Stomach (tissue), 9 donors: ENCODE data around the gene ATP6AP1. TPM values are rescaled to one million over a fixed set of nuclear protein-coding genes. Genes with fewer than 3 reads are reported as not detected.
A peak's percentile ranks its signal among the peaks of the same experiment; 100 is the strongest.

Source experiments
- DNase-seq, 2 donors: peaks; one replicate each; pipeline versions ENCODE4 v3.0.0 to v3.0.0-alpha.2; 2013 to 2019
- H3K27ac ChIP-seq, 5 donors: fragments of 200-600 bp in 4 of 5; sonication (generic) in 4 of 5; one replicate each; pipeline ENCODE4 v1.5.1; 2013 to 2019; ENCODE audit warnings: mild to moderate bottlenecking in 1 of 5, moderate library complexity in 1 of 5
- H3K27me3 ChIP-seq, 3 donors: fragments of 200-600 bp; sonication (generic); one replicate each; pipeline ENCODE4 v1.5.1; 2017 to 2019; ENCODE audit warnings: mixed run types in 1 of 3
- H3K36me3 ChIP-seq, 4 donors: fragments of 200-600 bp; sonication (generic); 1 replicate in 3 of 4; 2 replicates in 1 of 4; pipeline ENCODE4 v1.5.1; 2016 to 2019
- H3K4me1 ChIP-seq, 4 donors: fragments of 200-600 bp; sonication (generic); one replicate each; pipeline ENCODE4 v1.5.1; 2016 to 2019
- H3K4me3 ChIP-seq, 4 donors: fragments of 200-600 bp; sonication (generic) in 3 of 4; one replicate each; pipeline ENCODE4 v1.5.1; 2016 to 2019; ENCODE audit warnings: mild to moderate bottlenecking in 1 of 4
- H3K9me3 ChIP-seq, 4 donors: fragments of 200-600 bp; sonication (generic); one replicate each; pipeline ENCODE4 v1.5.1; 2016 to 2019
- EP300 ChIP-seq: sonication (generic); formaldehyde crosslinking; IDR thresholded peaks from one replicate; pipeline ENCODE4 v1.6.1; 2017; ENCODE audit warnings: antibody characterized with exemption
- POLR2A ChIP-seq, 4 donors: fragments of 450-650 bp; IDR thresholded peaks; one replicate each; pipeline ENCODE4 v1.6.1; 2016; ENCODE audit warnings: antibody characterized with exemption in 4 of 4, control low read depth in 2 of 4, mild to moderate bottlenecking in 1 of 4, moderate library complexity in 1 of 4
- POLR2AphosphoS5 ChIP-seq, 3 donors: sonication (generic); formaldehyde crosslinking; IDR thresholded peaks; one replicate each; pipeline ENCODE4 v1.6.1; 2016; ENCODE audit warnings: antibody characterized with exemption in 3 of 3
- WGBS, 5 donors: extraction: QIAGEN DNeasy Blood & Tissue Kit in 3 of 5; methylation state at CpG; one replicate each; pipeline versions ENCODE4 v1.1.5 to v1.1.7; 2013 to 2018; 5-methylcytosine and 5-hydroxymethylcytosine counted together
- intact Hi-C: fragments of 100-400 bp; cut with DNase I; formaldehyde crosslinking; loops from one replicate; pipeline ENCODE4 v1.15.1; 2023; ENCODE audit warnings: low total_unique reads
- polyA plus RNA-seq, 3 donors: library from polyadenylated mRNA; stranded (reverse); fragments of 200-250 nt; gene quantifications; one replicate each; pipeline ENCODE4 v1.2.3, GENCODE V29; 2013
- total RNA-seq, 5 donors: library from RNA; depleted of rRNA; stranded (reverse); fragments of >200 nt; gene quantifications; one replicate each; pipeline versions ENCODE4 v1.1.0 to v1.2.3, GENCODE V29; 2014 to 2016
- TF ChIP-seq, protein P1 (sequence below), 7 experiments: fragments of 450-650 bp in 4 of 7; fragments of 200-600 bp in 3 of 7; sonication (generic) in 3 of 7; IDR thresholded peaks; one replicate each; pipeline ENCODE4 v1.5.1; 2016 to 2019; ENCODE audit warnings: antibody characterized with exemption in 7 of 7, control low read depth in 2 of 7, mild to moderate bottlenecking in 1 of 7
- donor health status: healthy with polysubstance abuse.
- donor health status: Bipolar disorder and iron deficiency.
- donor health status: healthy.

The ATP6AP1 gene
- total and polyA plus RNA-seq, 8 donors, result 13.4 to 69.3 (median 30.8) TPM

DNA sequence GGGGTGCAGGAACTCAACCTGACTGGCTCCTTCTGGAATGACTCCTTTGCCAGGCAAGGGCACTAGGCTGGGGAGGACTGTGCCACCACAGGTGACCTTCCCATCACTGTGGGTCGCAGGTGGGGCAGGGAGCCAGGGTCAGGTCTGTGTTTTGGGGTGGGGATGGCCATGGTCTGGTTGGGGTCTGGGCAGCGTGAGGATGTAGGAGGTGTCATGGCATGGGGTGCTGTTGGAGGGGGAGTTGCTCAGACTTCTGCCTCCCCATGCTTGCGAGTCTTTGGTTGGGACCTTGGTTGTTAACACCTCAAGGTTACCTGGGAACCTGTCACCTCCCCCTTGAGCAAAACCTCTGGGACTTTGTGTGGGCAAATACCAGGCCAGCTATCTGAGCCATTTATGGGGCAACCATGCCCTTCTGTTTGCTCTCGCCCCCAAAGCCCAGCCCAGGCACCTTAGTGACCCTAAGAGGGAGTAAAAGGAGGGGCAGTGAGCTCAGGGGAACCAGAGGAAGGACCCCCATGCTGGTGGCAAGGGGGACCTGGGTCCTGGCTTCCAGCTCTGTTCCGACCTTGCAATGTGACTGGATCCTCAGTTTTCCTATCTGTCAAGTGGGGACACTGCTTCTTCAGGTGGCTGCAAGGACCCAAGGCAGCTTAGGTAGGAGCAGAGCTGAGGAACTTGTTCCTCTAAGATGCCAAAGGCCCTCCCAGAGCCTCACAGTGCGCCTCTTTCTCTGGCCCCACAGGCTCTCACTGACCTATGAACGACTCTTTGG is 6.1 kb downstream of the ATP6AP1 start:
- TF ChIP-seq, protein P1, sequence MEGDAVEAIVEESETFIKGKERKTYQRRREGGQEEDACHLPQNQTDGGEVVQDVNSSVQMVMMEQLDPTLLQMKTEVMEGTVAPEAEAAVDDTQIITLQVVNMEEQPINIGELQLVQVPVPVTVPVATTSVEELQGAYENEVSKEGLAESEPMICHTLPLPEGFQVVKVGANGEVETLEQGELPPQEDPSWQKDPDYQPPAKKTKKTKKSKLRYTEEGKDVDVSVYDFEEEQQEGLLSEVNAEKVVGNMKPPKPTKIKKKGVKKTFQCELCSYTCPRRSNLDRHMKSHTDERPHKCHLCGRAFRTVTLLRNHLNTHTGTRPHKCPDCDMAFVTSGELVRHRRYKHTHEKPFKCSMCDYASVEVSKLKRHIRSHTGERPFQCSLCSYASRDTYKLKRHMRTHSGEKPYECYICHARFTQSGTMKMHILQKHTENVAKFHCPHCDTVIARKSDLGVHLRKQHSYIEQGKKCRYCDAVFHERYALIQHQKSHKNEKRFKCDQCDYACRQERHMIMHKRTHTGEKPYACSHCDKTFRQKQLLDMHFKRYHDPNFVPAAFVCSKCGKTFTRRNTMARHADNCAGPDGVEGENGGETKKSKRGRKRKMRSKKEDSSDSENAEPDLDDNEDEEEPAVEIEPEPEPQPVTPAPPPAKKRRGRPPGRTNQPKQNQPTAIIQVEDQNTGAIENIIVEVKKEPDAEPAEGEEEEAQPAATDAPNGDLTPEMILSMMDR (IDR thresholded peaks at IDR 0.05), result no peak
- intact Hi-C loops, result no loop called here
- DNase-seq, result no peak
- 76 to 97% (median 92%) methylated on average over 3 to 7 of the region's 7 CpGs for WGBS, 5 donors
- Histone ChIP-seq H3K9me3 (peaks cover 0 to 3% (median 0%) of the 10 kb centered on the region in 4 donors), H3K27me3 (no peaks in the 10 kb centered on the region), H3K4me1 (peaks cover 0 to 55% (median 28%) of the 10 kb centered on the region in 4 donors), H3K27ac (no peak overlapping the region), H3K36me3 (peaks cover 4 to 54% (median 41%) of the 10 kb centered on the region in 4 donors), H3K4me3 (no peak overlapping the region)

DNA sequence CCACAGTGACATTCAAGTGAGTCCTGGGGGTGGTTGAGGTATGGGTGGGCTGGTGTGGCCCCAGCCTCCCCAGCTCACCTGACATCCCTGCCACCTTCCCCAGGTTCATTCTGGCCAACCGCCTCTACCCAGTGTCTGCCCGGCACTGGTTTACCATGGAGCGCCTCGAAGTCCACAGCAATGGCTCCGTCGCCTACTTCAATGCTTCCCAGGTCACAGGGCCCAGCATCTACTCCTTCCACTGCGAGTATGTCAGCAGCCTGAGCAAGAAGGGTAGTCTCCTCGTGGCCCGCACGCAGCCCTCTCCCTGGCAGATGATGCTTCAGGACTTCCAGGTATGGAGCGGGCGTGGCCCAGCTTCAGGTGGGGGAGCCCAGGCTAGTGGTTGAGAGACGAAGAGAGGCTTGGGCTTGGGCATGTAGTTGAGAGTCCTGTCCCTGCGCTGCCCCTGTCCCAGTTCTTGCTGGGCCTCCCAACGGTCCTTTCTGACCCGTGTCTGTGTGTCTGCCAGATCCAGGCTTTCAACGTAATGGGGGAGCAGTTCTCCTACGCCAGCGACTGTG is 6.8 kb downstream of the ATP6AP1 start:
- Histone ChIP-seq H3K4me1 (peaks cover 0 to 54% (median 24%) of the 10 kb centered on the region in 4 donors), H3K4me3 (no peak overlapping the region), H3K27me3 (no peaks in the 10 kb centered on the region), H3K27ac (no peak overlapping the region), H3K9me3 (peaks cover 0 to 3% (median 0%) of the 10 kb centered on the region in 4 donors), H3K36me3 (peaks cover 4 to 60% (median 47%) of the 10 kb centered on the region in 4 donors)
- WGBS, 5 donors, result 90 to 97% (median 92%) methylated on average over 13 to 19 of the region's 19 CpGs
- no peak for DNase-seq
- TF ChIP-seq, protein P1 (IDR thresholded peaks at IDR 0.05), result no peak
- TF ChIP-seq POLR2AphosphoS5 (IDR thresholded peaks at IDR 0.05) (no peak), POLR2A (IDR thresholded peaks at IDR 0.05) (no peak), EP300 (no peak)
- intact Hi-C loops, result no loop called here

DNA sequence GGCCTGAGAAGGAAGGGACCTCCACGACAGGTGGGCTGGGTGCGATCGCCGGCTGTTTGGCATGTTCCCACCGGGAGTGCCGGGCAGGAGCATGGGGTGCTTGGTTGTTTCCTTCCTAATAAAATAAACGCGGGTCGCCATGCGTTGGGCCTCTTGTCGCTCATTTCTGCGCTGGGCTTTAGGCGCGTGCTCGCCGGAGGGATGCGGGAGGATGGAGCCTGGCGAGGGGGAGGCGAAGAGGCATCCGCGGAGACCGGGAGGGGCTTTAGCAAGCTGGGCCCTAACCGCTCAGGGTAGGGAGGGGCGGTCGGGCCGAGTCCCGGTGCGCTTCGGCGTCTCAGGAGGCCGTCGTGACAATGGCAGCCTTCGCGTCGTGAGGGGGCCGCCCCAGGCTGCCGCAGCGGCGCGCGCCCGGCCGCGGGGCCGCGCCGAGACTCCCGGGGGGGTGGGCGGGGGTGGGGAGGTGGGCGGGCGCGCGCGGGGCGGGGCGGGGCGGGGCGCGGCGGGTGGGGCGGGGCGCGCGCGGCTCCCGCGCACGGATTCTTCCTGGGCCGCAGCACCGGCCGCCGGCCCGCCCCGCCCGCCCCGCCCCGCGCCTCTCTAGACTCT is 8.0 kb downstream of the ATP6AP1 start:
- TF ChIP-seq POLR2A (IDR thresholded peaks at IDR 0.05) (no peak), POLR2AphosphoS5 (IDR thresholded peaks at IDR 0.05) (no peak), EP300 (no peak)
- TF ChIP-seq, protein P1 (IDR thresholded peaks at IDR 0.05), result no peak
- Histone ChIP-seq H3K27me3 (no peaks in the 10 kb centered on the region), H3K4me3 (peak overlapping the region; percentile 70 to 88 (median 76)), H3K9me3 (peaks cover 0 to 3% (median 0%) of the 10 kb centered on the region in 4 donors), H3K27ac (peak overlapping the region; percentile 81 to 95 (median 87)), H3K36me3 (peaks cover 4 to 73% (median 58%) of the 10 kb centered on the region in 4 donors), H3K4me1 (peaks cover 0 to 47% (median 19%) of the 10 kb centered on the region in 4 donors)
- intact Hi-C loops, result no loop called here
- DNase-seq, result peak in 1 of 2 donors; percentile 71
- 7 to 43% (median 34%) methylated on average over 9 to 41 of the region's 78 CpGs for WGBS, 5 donors

DNA sequence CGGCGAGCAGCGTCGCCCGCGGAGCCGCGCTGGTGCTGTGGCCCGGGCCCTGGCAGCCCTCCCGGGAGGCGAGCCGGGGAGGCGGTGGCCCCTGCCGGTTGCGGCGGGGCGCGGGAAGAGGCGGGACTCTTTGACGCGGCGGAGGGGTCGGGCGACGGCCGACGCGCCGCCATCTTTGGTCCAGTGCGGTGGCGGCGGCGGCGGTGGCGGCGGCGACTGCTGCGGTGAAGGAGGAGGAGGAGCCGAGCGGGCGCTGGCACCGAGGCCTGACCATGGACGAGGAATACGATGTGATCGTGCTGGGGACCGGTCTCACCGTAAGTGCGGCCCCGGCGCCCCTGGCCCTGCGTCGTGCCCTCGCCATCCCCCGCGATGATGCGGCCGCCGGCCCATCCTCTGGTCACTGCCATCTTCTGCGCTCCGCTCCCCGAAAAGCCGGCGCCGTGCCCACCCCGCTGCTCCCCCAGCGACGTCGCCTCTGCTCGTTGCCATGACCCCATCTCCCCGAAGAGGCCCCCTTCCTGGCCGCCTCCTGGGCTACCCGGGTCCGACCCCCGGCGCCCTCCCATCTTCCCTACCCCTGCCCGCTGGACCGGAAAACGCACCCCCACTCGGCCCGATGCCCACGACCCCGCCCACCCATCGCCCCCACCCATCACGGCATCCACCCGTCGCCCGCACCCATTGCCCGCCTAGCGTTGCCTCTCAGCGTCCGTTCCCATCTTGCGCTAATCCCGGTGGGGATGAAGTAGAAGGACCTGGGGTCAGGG is 8.7 kb downstream of the ATP6AP1 start, which contains the start of gene GDI1:
Gene GDI1, plus strand, starts transcription at position 172 of the 770 bp plus-strand sequence. Its CDS starts 101 bp downstream, at position 273.
- peak within 1 kb of the TSS; percentile 81 to 95 (median 87) for H3K27ac ChIP-seq
- TF ChIP-seq POLR2AphosphoS5 (IDR thresholded peaks at IDR 0.05), result peak in 2 of 3 donors; percentile 26 to 39
- TF ChIP-seq, protein P1 (IDR thresholded peaks at IDR 0.05), result no peak
- TF ChIP-seq POLR2A (IDR thresholded peaks at IDR 0.05), result no peak
- peaks cover 0 to 40% (median 18%) of the 10 kb centered on the region in 4 donors for H3K4me1 ChIP-seq
- peak within 1 kb of the TSS; percentile 70 to 88 (median 76) for H3K4me3 ChIP-seq
- intact Hi-C loops, result no loop called here
- peak; percentile 43 to 78 for DNase-seq
- H3K9me3 ChIP-seq, result peaks cover 0 to 3% (median 0%) of the 10 kb centered on the region in 4 donors
- H3K27me3 ChIP-seq, result no peaks in the 10 kb centered on the region
- WGBS, 5 donors, result 0 to 39% (median 1%) methylated on average over 3 to 57 of the region's 93 CpGs
- peaks cover 2 to 77% (median 59%) of the 10 kb centered on the region in 4 donors for H3K36me3 ChIP-seq
